Ovary (tissue), 9 donors: ENCODE data around the gene GRIA4. TPM values are rescaled to one million over a fixed set of nuclear protein-coding genes. Genes with fewer than 3 reads are reported as not detected.

Experiments used
- DNase-seq, 5 donors: peaks; one replicate each; pipeline ENCODE4 v3.0.0-alpha.2; 2019 to 2020
- H3K27ac ChIP-seq, 2 donors: fragments of 200-600 bp; one replicate each; pipeline versions ENCODE4 v1.5.1 to v1.8.0; 2019 to 2022
- H3K27me3 ChIP-seq: fragments of 200-600 bp; one replicate; pipeline ENCODE4 v1.8.0; 2022
- H3K36me3 ChIP-seq: fragments of 200-600 bp; sonication (generic); one replicate; pipeline ENCODE4 v1.5.1; 2019
- H3K4me1 ChIP-seq: one replicate; pipeline ENCODE4 v1.8.1; 2013; ENCODE audit warnings: mild to moderate bottlenecking, moderate library complexity; ENCODE audit not compliant: insufficient read depth
- H3K4me3 ChIP-seq: fragments of 200-600 bp; sonication (generic); one replicate; pipeline ENCODE4 v1.5.1; 2017
- H3K9me3 ChIP-seq, 2 donors: fragments of 200-600 bp in 1 of 2; sonication (generic) in 1 of 2; one replicate each; pipeline versions ENCODE4 v1.5.1 to v1.8.1; 2013 to 2019; ENCODE audit warnings: mild to moderate bottlenecking in 1 of 2, moderate library complexity in 1 of 2
- EP300 ChIP-seq: sonication (generic); formaldehyde crosslinking; IDR thresholded peaks from one replicate; pipeline ENCODE4 v1.6.1; 2017; ENCODE audit warnings: antibody characterized with exemption
- POLR2A ChIP-seq: fragments of 450-650 bp; IDR thresholded peaks from one replicate; pipeline ENCODE4 v1.6.1; 2017; ENCODE audit warnings: antibody characterized with exemption, mild to moderate bottlenecking, moderate library complexity
- WGBS, 3 donors: extraction: QIAGEN DNeasy Blood & Tissue Kit in 1 of 3; methylation state at CpG; one replicate each; pipeline versions ENCODE4 v1.1.5 to v1.1.7; 2013 to 2017; 5-methylcytosine and 5-hydroxymethylcytosine counted together
- intact Hi-C, 4 donors: fragments of 100-400 bp; cut with DNase I; formaldehyde crosslinking; loops; one replicate each; pipeline versions ENCODE4 v1.11.0 to v1.15.1; 2022 to 2023
- polyA plus RNA-seq, 2 donors: library from polyadenylated mRNA; stranded (reverse); fragments of 200-250 nt in 1 of 2; fragments of 350-450 nt in 1 of 2; fragmentation: Illumina TruSeq in 1 of 2; extraction: RNeasy Lipid Tissue Mini Kit (QIAGEN cat#74804) in 1 of 2; gene quantifications; one replicate each; pipeline ENCODE4 v1.2.3, GENCODE V29; 2013 to 2014
- total RNA-seq, 7 donors: library from RNA; depleted of rRNA in 2 of 7; stranded (reverse); fragments of >200 nt in 2 of 7; fragmentation: NEBNext Ultra II Directional in 3 of 7; extraction: Animal tissue kit (Norgen Biotek cat#: 25700) in 3 of 7; gene quantifications; one replicate each; pipeline versions ENCODE4 v1.1.0 to v1.2.4, GENCODE V29; 2016 to 2023
- TF ChIP-seq, protein P1 (sequence below), 3 donors: fragments of 450-650 bp in 2 of 3; fragments of 200-600 bp in 1 of 3; IDR thresholded peaks; one replicate each; pipeline versions ENCODE4 v1.5.1 to v1.8.0; 2016 to 2022; ENCODE audit warnings: antibody characterized with exemption in 3 of 3, mild to moderate bottlenecking in 1 of 3
- donor health status: DM: no; HTN: no; CAD: no; lungs with moderate emphysema.
- donor health status: DM: no; HTN: no; CAD: no.
- donor health status: Bipolar disorder and iron deficiency.
- donor health status: DM: yes; HTN: yes; CAD: no.
- donor health status: DM: no; HTN: no; CAD: no.
- donor health status: DM: yes; HTN: yes; CAD: no.

Gene GRIA4
- total and polyA plus RNA-seq, 9 donors, result 0.07 to 1.1 (median 0.26) TPM; not detected in 3

DNA sequence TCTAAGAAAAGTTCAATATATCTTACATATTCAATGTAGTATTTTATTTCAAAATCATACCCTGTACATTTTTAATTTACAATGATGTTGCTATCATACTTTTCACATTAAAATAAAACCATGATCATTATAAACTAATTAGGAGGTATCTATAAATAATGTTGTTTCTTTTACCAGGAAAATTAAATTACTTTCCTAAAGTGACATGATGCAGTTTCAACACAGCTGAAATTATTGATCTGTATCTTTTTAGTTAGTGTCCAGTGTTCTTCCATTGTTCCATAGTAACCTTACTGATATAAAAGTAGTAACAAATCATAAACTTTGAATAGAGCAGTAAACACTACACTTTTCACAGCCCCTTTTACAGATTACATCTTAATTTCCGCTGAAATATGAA, 29.7 kb downstream of the GRIA4 start:
- no peak for TF ChIP-seq EP300
- TF ChIP-seq POLR2A, result no peak
- TF ChIP-seq, protein P1, sequence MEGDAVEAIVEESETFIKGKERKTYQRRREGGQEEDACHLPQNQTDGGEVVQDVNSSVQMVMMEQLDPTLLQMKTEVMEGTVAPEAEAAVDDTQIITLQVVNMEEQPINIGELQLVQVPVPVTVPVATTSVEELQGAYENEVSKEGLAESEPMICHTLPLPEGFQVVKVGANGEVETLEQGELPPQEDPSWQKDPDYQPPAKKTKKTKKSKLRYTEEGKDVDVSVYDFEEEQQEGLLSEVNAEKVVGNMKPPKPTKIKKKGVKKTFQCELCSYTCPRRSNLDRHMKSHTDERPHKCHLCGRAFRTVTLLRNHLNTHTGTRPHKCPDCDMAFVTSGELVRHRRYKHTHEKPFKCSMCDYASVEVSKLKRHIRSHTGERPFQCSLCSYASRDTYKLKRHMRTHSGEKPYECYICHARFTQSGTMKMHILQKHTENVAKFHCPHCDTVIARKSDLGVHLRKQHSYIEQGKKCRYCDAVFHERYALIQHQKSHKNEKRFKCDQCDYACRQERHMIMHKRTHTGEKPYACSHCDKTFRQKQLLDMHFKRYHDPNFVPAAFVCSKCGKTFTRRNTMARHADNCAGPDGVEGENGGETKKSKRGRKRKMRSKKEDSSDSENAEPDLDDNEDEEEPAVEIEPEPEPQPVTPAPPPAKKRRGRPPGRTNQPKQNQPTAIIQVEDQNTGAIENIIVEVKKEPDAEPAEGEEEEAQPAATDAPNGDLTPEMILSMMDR (IDR thresholded peaks at IDR 0.05), result no peak
- Histone ChIP-seq H3K4me1 (no peaks in the 10 kb centered on the region), H3K27me3 (no peaks in the 10 kb centered on the region), H3K27ac (no peak overlapping the region), H3K36me3 (no peaks in the 10 kb centered on the region), H3K4me3 (no peak overlapping the region), H3K9me3 (no peaks in the 10 kb centered on the region)
- WGBS, 3 donors, result 81 to 93% (median 92%) methylated on average over 1 of the region's 1 CpG
- DNase-seq, result no peak
- intact Hi-C loops, result no loop called here

- no peak for TF ChIP-seq EP300
- TF ChIP-seq POLR2A, result no peak
- TF ChIP-seq, protein P1 (IDR thresholded peaks at IDR 0.05), result no peak
- no peak overlapping the region for H3K27ac ChIP-seq
- intact Hi-C loops, result no loop called here
- no peaks in the 10 kb centered on the region for H3K4me1 ChIP-seq
- H3K36me3 ChIP-seq, result no peaks in the 10 kb centered on the region
- no peaks in the 10 kb centered on the region for H3K27me3 ChIP-seq
- DNase-seq, result no peak
- H3K9me3 ChIP-seq, result no peaks in the 10 kb centered on the region
- H3K4me3 ChIP-seq, result no peak overlapping the region
Measured at GRCh38 chr11:105641433-105641832, 31.6 kb downstream of the GRIA4 start.

GRCh38 chr11:105642870-105643269, 33.0 kb downstream of the GRIA4 start:
- H3K4me3 ChIP-seq, result no peak overlapping the region
- no peak for DNase-seq
- H3K9me3 ChIP-seq, result no peaks in the 10 kb centered on the region
- no peak for TF ChIP-seq EP300
- TF ChIP-seq POLR2A, result no peak
- TF ChIP-seq, protein P1 (IDR thresholded peaks at IDR 0.05), result no peak
- no peaks in the 10 kb centered on the region for H3K36me3 ChIP-seq
- no peaks in the 10 kb centered on the region for H3K27me3 ChIP-seq
- no peaks in the 10 kb centered on the region for H3K4me1 ChIP-seq
- intact Hi-C loops, result no loop called here
- H3K27ac ChIP-seq, result no peak overlapping the region

DNA sequence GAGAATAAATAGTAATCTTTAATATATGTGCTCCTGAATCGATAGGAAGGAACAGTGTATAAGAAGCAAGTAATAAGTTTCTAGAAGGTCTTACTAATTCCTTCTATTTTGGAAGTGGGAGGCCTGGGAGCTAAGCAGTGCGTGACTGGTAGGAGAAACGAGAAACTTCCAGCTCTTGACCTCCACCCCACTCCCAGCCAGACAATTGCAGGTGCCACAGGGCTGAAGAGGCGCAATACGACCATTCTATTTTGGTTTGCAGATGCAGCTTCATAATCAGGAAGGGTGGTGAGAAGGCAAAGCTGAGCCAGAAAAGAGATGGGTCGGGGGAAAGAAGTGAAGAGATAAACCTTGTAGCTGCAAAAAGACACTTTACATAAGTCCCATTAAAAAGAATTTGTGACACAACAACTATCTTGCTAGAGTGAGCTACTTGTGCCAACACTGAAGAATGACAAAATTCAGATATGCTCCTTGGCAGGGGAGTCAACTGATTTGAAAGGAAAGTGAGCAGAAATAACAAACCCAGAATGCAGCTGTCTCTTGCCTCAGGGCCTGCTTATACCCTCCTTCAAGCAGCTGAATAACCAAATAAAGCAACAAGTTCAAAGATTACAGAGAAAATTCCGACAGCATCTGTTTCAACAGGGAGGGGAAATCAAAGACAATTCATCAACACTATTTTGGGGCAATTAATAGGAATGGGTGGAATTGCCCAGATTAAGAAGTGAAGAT, 35.1 kb downstream of the GRIA4 start:
- DNase-seq, result no peak
- Histone ChIP-seq H3K4me3 (no peak overlapping the region), H3K4me1 (no peaks in the 10 kb centered on the region), H3K27ac (no peak overlapping the region), H3K27me3 (no peaks in the 10 kb centered on the region), H3K9me3 (no peaks in the 10 kb centered on the region), H3K36me3 (no peaks in the 10 kb centered on the region)
- WGBS, 3 donors, result 43 to 63% (median 46%) methylated on average over 7 of the region's 7 CpGs
- TF ChIP-seq POLR2A, result no peak
- no peak for TF ChIP-seq EP300
- TF ChIP-seq, protein P1 (IDR thresholded peaks at IDR 0.05), result no peak
- intact Hi-C loops, result no loop called here
